HepG2 (cell line): ENCODE measurements around the gene EVA1A. TPM values are rescaled to one million over a fixed set of nuclear protein-coding genes. Genes with fewer than 3 reads are reported as not detected.

Experiments used
- ATF7 ChIP-seq, 2 experiments: fragments of 450-650 bp in 1 of 2; sonication (generic) in 1 of 2; formaldehyde crosslinking in 1 of 2; IDR thresholded peaks; 2 replicates each; pipeline versions ENCODE4 v1.4.0 to v1.6.1; 2016 to 2020; ENCODE audit warnings: antibody characterized with exemption in 1 of 2, mild to moderate bottlenecking in 1 of 2, missing genetic modification reagents in 1 of 2
- CEBPB ChIP-seq: IDR thresholded peaks from 2 replicates; pipeline ENCODE4 v1.6.1; 2011; ENCODE audit warnings: low read depth, low read length, improper control_type of control experiment, borderline replicate concordance
- GATAD2A ChIP-seq: IDR thresholded peaks from 2 replicates; pipeline ENCODE4 v1.6.1; 2016
- KMT2A ChIP-seq: sonication (generic); formaldehyde crosslinking; IDR thresholded peaks from 2 replicates; pipeline ENCODE4 v1.4.0; 2020; ENCODE audit warnings: missing genetic modification reagents
- MAZ ChIP-seq, 2 experiments: sonication (generic) in 1 of 2; formaldehyde crosslinking in 1 of 2; IDR thresholded peaks; 2 replicates each; pipeline versions ENCODE4 v1.5.0 to v1.6.1; 2012 to 2020; ENCODE audit warnings: low read depth in 2 of 2, mild to moderate bottlenecking in 2 of 2, borderline replicate concordance in 1 of 2, improper control_type of control experiment in 1 of 2, low read length in 1 of 2, missing genetic modification reagents in 1 of 2, moderate library complexity in 1 of 2
- MEIS1 ChIP-seq: sonication (generic); formaldehyde crosslinking; IDR thresholded peaks from 2 replicates; pipeline ENCODE4 v1.9.0; 2021; ENCODE audit warnings: mild to moderate bottlenecking, missing genetic modification reagents, moderate library complexity, borderline replicate concordance
- NFATC3 ChIP-seq: sonication (generic); formaldehyde crosslinking; IDR thresholded peaks from 2 replicates; pipeline ENCODE4 v1.5.1; 2020; ENCODE audit warnings: mild to moderate bottlenecking, missing genetic modification reagents
- RELA ChIP-seq: sonication (generic); formaldehyde crosslinking; IDR thresholded peaks from 2 replicates; pipeline ENCODE4 v1.4.0; 2020; ENCODE audit warnings: missing genetic modification reagents
- SRY ChIP-seq: sonication (generic); formaldehyde crosslinking; IDR thresholded peaks from 2 replicates; pipeline ENCODE4 v1.8.0; 2022; ENCODE audit warnings: mild to moderate bottlenecking, missing genetic modification reagents
- STAG1 ChIP-seq: sonication (generic); formaldehyde crosslinking; IDR thresholded peaks from 2 replicates; pipeline ENCODE4 v1.4.0; 2020; ENCODE audit warnings: missing genetic modification reagents
- ZFP36L2 ChIP-seq: sonication (generic); formaldehyde crosslinking; IDR thresholded peaks from 2 replicates; pipeline ENCODE4 v1.4.0; 2020; ENCODE audit warnings: missing genetic modification reagents
- ZKSCAN5 ChIP-seq: sonication (generic); formaldehyde crosslinking; IDR thresholded peaks from 2 replicates; pipeline ENCODE4 v1.5.1; 2020; ENCODE audit warnings: mild to moderate bottlenecking, missing genetic modification reagents
- ZNF772 ChIP-seq: sonication (generic); formaldehyde crosslinking; IDR thresholded peaks from 2 replicates; pipeline ENCODE4 v1.5.0; 2020; ENCODE audit warnings: mild to moderate bottlenecking, missing genetic modification reagents
- ZNF775 ChIP-seq: sonication (generic); formaldehyde crosslinking; IDR thresholded peaks from 2 replicates; pipeline ENCODE4 v1.4.0; 2020; ENCODE audit warnings: missing genetic modification reagents, mild to moderate bottlenecking, moderate library complexity, borderline replicate concordance
- ZSCAN30 ChIP-seq: sonication (generic); formaldehyde crosslinking; IDR thresholded peaks from 2 replicates; pipeline ENCODE4 v1.5.0; 2020; ENCODE audit warnings: mild to moderate bottlenecking, missing genetic modification reagents
- polyA plus RNA-seq, 8 experiments: library from polyadenylated mRNA; depleted of rRNA in 3 of 8; stranded (reverse) in 7 of 8; unstranded in 1 of 8; fragments of >200 nt; fragmentation: Illumina TruSeq in 4 of 8; extraction: Trizol in 4 of 8; gene quantifications; 2 replicates each; pipeline versions ENCODE4 v1.2.1 to v1.2.3, GENCODE V29; 2011 to 2016; ENCODE audit warnings: low read depth in 4 of 8, missing spikeins in 1 of 8, mixed read lengths in 1 of 8; ENCODE audit not compliant: insufficient read depth in 1 of 8
- total RNA-seq, 5 experiments: library from RNA; depleted of rRNA; stranded (reverse); fragments of >200 nt; fragmentation: Illumina TruSeq; extraction: Trizol; gene quantifications; 2 replicates each; pipeline ENCODE4 v1.2.3, GENCODE V29; 2016; ENCODE audit warnings: low read depth in 1 of 5
- TF ChIP-seq, protein P1 (sequence below): sonication (generic); formaldehyde crosslinking; IDR thresholded peaks from 2 replicates; pipeline ENCODE4 v1.9.0; 2022; ENCODE audit warnings: missing genetic modification reagents, mild to moderate bottlenecking, borderline replicate concordance
- TF ChIP-seq, protein P2 (sequence below): sonication (generic); formaldehyde crosslinking; conservative IDR thresholded peaks from 2 replicates; pipeline ENCODE4 v1.8.1; 2023; ENCODE audit warnings: missing genetic modification reagents
- TF ChIP-seq, protein P3 (sequence below): sonication (generic); formaldehyde crosslinking; IDR thresholded peaks from 2 replicates; pipeline ENCODE4 v1.9.0; 2022; ENCODE audit warnings: low read depth, missing genetic modification reagents
- TF ChIP-seq, protein P4 (sequence below): IDR thresholded peaks from 2 replicates; pipeline ENCODE4 v1.6.1; 2016; ENCODE audit warnings: missing compliant biosample characterization, missing genetic modification reagents, borderline replicate concordance
- TF ChIP-seq, protein P5 (sequence below): sonication (generic); formaldehyde crosslinking; IDR thresholded peaks from 2 replicates; pipeline ENCODE4 v1.4.0; 2020; ENCODE audit warnings: mild to moderate bottlenecking, missing genetic modification reagents
- TF ChIP-seq, protein P6 (sequence below): sonication (generic); formaldehyde crosslinking; IDR thresholded peaks from 2 replicates; pipeline ENCODE4 v1.5.0; 2020; ENCODE audit warnings: missing genetic modification reagents

The EVA1A gene
- total and polyA plus RNA-seq, 2 of the 13 experiments (the other 11 are each of a cell fraction or from before 2014, with no cell fraction given): 57.5 to 57.8 TPM

DNA sequence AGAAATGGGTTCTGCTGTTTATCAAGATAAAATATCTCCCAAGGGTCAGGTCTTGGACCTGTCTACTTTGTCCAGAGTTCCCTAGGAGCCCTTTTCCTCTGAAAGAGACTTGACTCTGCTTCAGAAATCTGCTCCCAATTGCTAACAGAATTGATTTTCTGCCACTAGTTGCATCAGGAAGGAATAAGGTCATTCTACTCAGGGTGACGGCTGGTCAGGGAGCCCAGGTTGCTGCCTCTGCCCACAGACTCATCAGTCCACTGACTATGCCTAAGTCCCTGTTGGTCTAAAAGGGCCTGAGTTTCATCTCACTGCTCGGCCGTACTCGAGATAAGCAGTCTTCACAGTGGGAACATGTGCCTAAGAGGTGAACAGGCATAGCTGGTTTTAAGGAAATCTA lies 61.2 kb downstream of the EVA1A start (continued):
- TF ChIP-seq, protein P1, sequence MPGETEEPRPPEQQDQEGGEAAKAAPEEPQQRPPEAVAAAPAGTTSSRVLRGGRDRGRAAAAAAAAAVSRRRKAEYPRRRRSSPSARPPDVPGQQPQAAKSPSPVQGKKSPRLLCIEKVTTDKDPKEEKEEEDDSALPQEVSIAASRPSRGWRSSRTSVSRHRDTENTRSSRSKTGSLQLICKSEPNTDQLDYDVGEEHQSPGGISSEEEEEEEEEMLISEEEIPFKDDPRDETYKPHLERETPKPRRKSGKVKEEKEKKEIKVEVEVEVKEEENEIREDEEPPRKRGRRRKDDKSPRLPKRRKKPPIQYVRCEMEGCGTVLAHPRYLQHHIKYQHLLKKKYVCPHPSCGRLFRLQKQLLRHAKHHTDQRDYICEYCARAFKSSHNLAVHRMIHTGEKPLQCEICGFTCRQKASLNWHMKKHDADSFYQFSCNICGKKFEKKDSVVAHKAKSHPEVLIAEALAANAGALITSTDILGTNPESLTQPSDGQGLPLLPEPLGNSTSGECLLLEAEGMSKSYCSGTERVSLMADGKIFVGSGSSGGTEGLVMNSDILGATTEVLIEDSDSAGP: no peak
- TF ChIP-seq ATF7 (IDR thresholded peaks at IDR 0.05): no peak
- no peak for TF ChIP-seq ATF7 (CRISPR knock-in tag; IDR thresholded peaks at IDR 0.05)
- no peak for TF ChIP-seq MEIS1 (CRISPR knock-in tag)
- no peak for TF ChIP-seq ZNF775 (CRISPR knock-in tag)
- TF ChIP-seq ZFP36L2: no peak
- TF ChIP-seq, protein P2, sequence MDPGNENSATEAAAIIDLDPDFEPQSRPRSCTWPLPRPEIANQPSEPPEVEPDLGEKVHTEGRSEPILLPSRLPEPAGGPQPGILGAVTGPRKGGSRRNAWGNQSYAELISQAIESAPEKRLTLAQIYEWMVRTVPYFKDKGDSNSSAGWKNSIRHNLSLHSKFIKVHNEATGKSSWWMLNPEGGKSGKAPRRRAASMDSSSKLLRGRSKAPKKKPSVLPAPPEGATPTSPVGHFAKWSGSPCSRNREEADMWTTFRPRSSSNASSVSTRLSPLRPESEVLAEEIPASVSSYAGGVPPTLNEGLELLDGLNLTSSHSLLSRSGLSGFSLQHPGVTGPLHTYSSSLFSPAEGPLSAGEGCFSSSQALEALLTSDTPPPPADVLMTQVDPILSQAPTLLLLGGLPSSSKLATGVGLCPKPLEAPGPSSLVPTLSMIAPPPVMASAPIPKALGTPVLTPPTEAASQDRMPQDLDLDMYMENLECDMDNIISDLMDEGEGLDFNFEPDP (CRISPR knock-in tag): no peak
- no peak for TF ChIP-seq RELA (CRISPR knock-in tag)
- TF ChIP-seq, protein P3, sequence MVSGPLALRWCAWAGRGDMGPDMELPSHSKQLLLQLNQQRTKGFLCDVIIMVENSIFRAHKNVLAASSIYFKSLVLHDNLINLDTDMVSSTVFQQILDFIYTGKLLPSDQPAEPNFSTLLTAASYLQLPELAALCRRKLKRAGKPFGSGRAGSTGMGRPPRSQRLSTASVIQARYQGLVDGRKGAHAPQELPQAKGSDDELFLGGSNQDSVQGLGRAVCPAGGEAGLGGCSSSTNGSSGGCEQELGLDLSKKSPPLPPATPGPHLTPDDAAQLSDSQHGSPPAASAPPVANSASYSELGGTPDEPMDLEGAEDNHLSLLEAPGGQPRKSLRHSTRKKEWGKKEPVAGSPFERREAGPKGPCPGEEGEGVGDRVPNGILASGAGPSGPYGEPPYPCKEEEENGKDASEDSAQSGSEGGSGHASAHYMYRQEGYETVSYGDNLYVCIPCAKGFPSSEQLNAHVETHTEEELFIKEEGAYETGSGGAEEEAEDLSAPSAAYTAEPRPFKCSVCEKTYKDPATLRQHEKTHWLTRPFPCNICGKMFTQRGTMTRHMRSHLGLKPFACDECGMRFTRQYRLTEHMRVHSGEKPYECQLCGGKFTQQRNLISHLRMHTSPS (CRISPR knock-in tag): 0 out of 2 replicates have a peak, but pooled peaks have one; percentile 14
- TF ChIP-seq ZKSCAN5 (CRISPR knock-in tag): no peak
- no peak for TF ChIP-seq SRY
- TF ChIP-seq KMT2A: no peak
- TF ChIP-seq ZNF772 (CRISPR knock-in tag): no peak
- TF ChIP-seq NFATC3: no peak
- peak; percentile 49 for TF ChIP-seq GATAD2A (CRISPR knock-in tag)
- no peak for TF ChIP-seq ZSCAN30
- TF ChIP-seq STAG1 (CRISPR knock-in tag): 0 out of 2 replicates have a peak, but pooled peaks have one; percentile 2
- no peak; the same call in 1 of the 2 replicates for TF ChIP-seq CEBPB
- TF ChIP-seq, protein P4, sequence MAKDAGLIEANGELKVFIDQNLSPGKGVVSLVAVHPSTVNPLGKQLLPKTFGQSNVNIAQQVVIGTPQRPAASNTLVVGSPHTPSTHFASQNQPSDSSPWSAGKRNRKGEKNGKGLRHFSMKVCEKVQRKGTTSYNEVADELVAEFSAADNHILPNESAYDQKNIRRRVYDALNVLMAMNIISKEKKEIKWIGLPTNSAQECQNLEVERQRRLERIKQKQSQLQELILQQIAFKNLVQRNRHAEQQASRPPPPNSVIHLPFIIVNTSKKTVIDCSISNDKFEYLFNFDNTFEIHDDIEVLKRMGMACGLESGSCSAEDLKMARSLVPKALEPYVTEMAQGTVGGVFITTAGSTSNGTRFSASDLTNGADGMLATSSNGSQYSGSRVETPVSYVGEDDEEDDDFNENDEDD (CRISPR knock-in tag): no peak
- TF ChIP-seq, protein P5, sequence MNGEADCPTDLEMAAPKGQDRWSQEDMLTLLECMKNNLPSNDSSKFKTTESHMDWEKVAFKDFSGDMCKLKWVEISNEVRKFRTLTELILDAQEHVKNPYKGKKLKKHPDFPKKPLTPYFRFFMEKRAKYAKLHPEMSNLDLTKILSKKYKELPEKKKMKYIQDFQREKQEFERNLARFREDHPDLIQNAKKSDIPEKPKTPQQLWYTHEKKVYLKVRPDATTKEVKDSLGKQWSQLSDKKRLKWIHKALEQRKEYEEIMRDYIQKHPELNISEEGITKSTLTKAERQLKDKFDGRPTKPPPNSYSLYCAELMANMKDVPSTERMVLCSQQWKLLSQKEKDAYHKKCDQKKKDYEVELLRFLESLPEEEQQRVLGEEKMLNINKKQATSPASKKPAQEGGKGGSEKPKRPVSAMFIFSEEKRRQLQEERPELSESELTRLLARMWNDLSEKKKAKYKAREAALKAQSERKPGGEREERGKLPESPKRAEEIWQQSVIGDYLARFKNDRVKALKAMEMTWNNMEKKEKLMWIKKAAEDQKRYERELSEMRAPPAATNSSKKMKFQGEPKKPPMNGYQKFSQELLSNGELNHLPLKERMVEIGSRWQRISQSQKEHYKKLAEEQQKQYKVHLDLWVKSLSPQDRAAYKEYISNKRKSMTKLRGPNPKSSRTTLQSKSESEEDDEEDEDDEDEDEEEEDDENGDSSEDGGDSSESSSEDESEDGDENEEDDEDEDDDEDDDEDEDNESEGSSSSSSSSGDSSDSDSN (CRISPR knock-in tag): no peak
- TF ChIP-seq, protein P6, sequence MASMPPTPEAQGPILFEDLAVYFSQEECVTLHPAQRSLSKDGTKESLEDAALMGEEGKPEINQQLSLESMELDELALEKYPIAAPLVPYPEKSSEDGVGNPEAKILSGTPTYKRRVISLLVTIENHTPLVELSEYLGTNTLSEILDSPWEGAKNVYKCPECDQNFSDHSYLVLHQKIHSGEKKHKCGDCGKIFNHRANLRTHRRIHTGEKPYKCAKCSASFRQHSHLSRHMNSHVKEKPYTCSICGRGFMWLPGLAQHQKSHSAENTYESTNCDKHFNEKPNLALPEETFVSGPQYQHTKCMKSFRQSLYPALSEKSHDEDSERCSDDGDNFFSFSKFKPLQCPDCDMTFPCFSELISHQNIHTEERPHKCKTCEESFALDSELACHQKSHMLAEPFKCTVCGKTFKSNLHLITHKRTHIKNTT: no peak
- no peak for TF ChIP-seq MAZ (IDR thresholded peaks at IDR 0.05; ENCODE audit: borderline replicate concordance, low read depth, low read length)
- TF ChIP-seq MAZ (CRISPR knock-in tag; IDR thresholded peaks at IDR 0.05; ENCODE audit: low read depth): no peak
